ENCODE results near the gene LRRC36.

DNA sequence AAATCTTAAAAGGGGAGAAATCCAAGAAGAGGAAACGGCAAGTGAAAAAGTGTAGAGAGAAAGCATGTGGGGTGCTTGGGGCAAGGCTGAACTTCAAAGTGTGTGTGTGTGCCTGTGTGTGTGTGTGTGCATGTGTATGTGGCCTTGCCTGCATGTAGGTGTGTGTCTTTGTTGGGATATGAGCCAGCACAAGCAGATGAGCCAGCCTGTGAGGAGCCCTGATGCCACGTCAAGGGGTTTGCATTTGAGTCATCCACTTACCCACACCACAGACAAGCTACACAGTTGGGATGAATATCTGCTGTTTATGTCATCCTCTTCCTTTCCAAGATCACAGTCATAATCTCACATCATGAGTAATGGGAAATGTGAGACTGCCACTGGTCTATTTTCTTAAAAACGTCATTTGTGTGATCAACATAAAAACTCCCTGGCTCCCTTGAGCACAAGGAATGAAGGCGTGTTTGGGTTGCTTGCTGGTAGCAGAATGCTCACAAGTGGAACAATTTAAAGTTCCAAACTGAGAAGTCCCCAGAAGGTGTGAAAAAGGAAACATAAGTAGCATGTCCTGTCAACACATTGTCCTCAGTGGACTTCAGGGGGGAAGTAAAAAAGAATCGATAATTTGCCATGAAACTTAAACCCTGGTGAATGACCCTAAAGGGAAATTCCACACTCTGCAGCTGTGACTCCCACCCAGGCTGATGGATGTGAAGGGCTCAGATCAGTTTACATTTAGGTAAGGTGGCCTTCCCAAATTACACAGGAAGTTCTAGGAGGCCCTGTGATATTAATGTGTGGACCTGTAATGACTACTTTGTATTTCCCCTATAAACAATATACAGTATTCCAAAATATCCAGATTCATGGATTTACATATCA lies 14.8 kb upstream of the LRRC36 start:
- TF ChIP-seq CTCF (IDR thresholded peaks at IDR 0.05) (no peak), POLR2A (IDR thresholded peaks at IDR 0.05) (no peak)
